ENCODE measurements around the gene SORCS2. TPM values are rescaled to one million over a fixed set of nuclear protein-coding genes. Genes with fewer than 3 reads are reported as not detected.

Gene SORCS2
- total and polyA plus RNA-seq, 7 donors = 0.18 to 1.5 (median 0.36) TPM

DNA sequence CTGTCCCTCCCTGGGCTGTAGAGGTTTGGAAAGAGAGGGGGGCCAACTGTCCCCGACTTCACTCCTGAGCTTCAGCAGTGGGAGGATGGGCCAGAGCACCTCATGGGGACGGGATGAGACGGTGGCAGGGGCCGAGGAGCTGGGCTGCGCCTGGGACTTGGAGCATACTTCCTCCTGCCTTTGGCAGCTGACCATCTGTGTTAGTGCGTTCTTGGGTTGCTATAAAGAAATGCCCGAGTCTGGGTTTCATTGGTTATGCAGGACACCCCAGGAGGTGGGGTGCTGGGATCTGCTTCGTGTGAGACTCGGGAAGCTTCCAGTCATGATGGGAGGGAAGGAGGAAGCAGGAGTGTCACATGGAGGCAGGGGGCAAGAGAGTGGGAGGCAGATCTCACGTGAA lies 235.0 kb downstream of the SORCS2 start:
- Histone ChIP-seq H3K36me3 (ENCODE audit: insufficient read depth in 1 of 2, low read depth in 1 of 2) (no peaks in the 10 kb centered on the region), H3K4me1 (no peaks in the 10 kb centered on the region), H3K27me3 (ENCODE audit: insufficient read depth in 3 of 3, low read length in 2 of 3) (peaks cover 0 to 2% (median 0%) of the 10 kb centered on the region in 3 donors), H3K27ac (no peak overlapping the region), H3K4me3 (no peak overlapping the region), H3K9me3 (no peaks in the 10 kb centered on the region)
- ATAC-seq (no peak), DNase-seq (no peak)
- 72 to 85% (median 79%) methylated on average over 10 of the region's 10 CpGs for WGBS, 3 donors
- TF ChIP-seq, protein P1, sequence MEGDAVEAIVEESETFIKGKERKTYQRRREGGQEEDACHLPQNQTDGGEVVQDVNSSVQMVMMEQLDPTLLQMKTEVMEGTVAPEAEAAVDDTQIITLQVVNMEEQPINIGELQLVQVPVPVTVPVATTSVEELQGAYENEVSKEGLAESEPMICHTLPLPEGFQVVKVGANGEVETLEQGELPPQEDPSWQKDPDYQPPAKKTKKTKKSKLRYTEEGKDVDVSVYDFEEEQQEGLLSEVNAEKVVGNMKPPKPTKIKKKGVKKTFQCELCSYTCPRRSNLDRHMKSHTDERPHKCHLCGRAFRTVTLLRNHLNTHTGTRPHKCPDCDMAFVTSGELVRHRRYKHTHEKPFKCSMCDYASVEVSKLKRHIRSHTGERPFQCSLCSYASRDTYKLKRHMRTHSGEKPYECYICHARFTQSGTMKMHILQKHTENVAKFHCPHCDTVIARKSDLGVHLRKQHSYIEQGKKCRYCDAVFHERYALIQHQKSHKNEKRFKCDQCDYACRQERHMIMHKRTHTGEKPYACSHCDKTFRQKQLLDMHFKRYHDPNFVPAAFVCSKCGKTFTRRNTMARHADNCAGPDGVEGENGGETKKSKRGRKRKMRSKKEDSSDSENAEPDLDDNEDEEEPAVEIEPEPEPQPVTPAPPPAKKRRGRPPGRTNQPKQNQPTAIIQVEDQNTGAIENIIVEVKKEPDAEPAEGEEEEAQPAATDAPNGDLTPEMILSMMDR (IDR thresholded peaks at IDR 0.05) = no peak
- intact Hi-C loops (cut with DNase I) = no loop called here

DNA sequence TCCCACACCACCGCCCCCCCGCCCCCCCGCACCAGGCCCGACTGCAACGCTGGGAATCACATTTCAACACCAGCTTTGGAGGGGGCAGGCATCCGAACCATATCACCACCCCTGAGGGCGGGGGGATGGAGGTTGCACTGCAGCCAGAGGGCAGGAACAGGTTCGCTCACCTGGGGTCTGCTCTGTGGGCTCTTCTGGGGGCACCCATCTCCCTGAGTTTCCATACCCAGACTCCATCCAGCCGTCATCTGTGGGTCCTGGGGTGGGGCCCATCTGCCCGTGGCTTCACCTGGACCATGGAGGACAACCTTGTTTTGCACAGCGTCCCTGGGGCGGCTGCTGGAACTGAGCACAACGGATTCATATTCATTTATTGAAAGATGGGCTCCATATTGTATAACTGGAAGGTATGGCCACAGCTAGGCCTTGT lies 235.5 kb downstream of the SORCS2 start:
- no peaks in the 10 kb centered on the region for H3K36me3 ChIP-seq (ENCODE audit: insufficient read depth in 1 of 2, low read depth in 1 of 2)
- no peak for ATAC-seq
- peaks cover 0 to 2% (median 0%) of the 10 kb centered on the region in 3 donors for H3K27me3 ChIP-seq (ENCODE audit: insufficient read depth in 3 of 3, low read length in 2 of 3)
- no peak overlapping the region for H3K27ac ChIP-seq
- no peaks in the 10 kb centered on the region for H3K4me1 ChIP-seq
- TF ChIP-seq, protein P1 (IDR thresholded peaks at IDR 0.05) = no peak
- intact Hi-C loops (cut with DNase I) = no loop called here
- 86 to 91% (median 90%) methylated on average over 11 to 13 of the region's 13 CpGs for WGBS, 3 donors
- no peak for DNase-seq
- no peaks in the 10 kb centered on the region for H3K9me3 ChIP-seq
- no peak overlapping the region for H3K4me3 ChIP-seq

DNA sequence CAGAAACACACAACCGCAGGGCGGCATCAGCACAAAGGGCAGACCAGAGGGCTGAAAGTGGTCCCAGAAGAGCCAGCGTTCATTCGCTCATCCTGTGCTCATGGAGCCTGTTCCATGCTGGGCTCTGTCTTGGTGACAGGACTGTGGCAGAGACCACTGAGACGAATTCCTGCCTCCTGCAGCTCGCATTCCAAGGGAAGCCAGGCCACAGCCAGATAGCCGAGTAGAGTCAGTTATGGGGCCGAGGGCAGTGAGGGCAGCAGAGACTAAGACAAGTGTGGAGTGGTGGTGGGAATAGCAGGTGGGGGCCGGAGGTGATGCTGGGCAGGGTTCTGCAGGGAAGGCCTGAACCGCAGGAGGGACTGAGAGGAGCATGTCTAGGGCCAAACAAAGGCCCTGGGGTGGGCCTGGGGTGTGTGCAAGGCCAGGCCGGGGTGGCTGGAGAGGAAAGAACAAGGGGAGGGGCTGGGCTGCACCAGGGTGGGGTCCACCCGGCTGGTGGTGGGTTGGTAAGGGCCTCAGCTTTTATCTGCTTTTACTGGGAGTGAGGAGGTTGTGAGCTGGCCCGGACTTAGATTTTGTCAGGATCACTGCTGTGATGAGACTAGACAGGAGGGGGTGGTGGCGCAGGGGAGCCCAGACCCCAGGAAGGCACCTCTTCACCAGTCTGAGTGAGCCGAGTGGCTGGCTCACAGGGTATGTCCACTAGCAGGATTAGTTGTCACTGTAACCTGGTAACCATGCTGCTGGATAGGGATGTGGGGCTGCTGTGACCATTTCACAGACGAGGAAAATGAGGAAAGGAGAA lies 236.1 kb downstream of the SORCS2 start:
- peaks cover 0 to 2% (median 0%) of the 10 kb centered on the region in 3 donors for H3K27me3 ChIP-seq (ENCODE audit: insufficient read depth in 3 of 3, low read length in 2 of 3)
- TF ChIP-seq, protein P1 (IDR thresholded peaks at IDR 0.05) = no peak
- no peak overlapping the region for H3K4me3 ChIP-seq
- ATAC-seq (no peak), DNase-seq (no peak)
- H3K4me1 ChIP-seq = no peaks in the 10 kb centered on the region
- 88 to 92% (median 88%) methylated on average over 16 of the region's 16 CpGs for WGBS, 3 donors
- intact Hi-C loops (cut with DNase I) = no loop called here
- H3K36me3 ChIP-seq (ENCODE audit: insufficient read depth in 1 of 2, low read depth in 1 of 2) = no peaks in the 10 kb centered on the region
- no peaks in the 10 kb centered on the region for H3K9me3 ChIP-seq
- no peak overlapping the region for H3K27ac ChIP-seq

DNA sequence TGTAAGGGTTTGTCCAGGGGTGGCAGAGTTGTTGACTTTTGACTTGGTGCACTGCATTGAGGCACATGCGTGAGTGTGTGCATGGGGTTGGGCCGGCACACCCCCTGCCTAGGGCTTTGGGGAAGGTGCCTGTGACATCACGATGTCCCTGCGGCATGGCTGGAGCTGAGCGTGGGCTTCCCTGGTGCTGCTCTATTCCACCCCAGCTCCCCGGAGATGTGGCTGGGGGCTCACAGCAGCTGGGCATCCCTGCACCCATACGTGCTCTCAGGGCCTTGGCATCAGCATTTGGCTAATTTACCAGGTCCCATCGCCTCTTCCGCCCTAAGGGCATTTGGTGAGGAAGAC lies 236.7 kb downstream of the SORCS2 start:
- H3K27ac ChIP-seq = no peak overlapping the region
- no peaks in the 10 kb centered on the region for H3K36me3 ChIP-seq (ENCODE audit: insufficient read depth in 1 of 2, low read depth in 1 of 2)
- WGBS, 3 donors = 81 to 93% (median 84%) methylated on average over 9 of the region's 9 CpGs
- no peaks in the 10 kb centered on the region for H3K4me1 ChIP-seq
- H3K4me3 ChIP-seq = no peak overlapping the region
- TF ChIP-seq, protein P1 (IDR thresholded peaks at IDR 0.05) = no peak
- intact Hi-C loops (cut with DNase I) = no loop called here
- ATAC-seq = no peak
- DNase-seq = no peak
- H3K27me3 ChIP-seq (ENCODE audit: insufficient read depth in 3 of 3, low read length in 2 of 3) = peaks cover 0 to 2% (median 0%) of the 10 kb centered on the region in 3 donors
- no peaks in the 10 kb centered on the region for H3K9me3 ChIP-seq

Measured in psoas muscle (tissue), 8 donors.